Uterus (tissue), 2 donors: ENCODE results near the gene ITGA11.

Source experiments
- POLR2A ChIP-seq, 2 donors: fragments of 450-650 bp; IDR thresholded peaks; one replicate each; pipeline ENCODE4 v1.6.1; 2016; ENCODE audit warnings: antibody characterized with exemption in 2 of 2, mild to moderate bottlenecking in 1 of 2, moderate library complexity in 1 of 2
- TF ChIP-seq, protein P1 (sequence below), 4 experiments: fragments of 200-600 bp in 2 of 4; fragments of 450-650 bp in 2 of 4; sonication (generic) in 2 of 4; IDR thresholded peaks; one replicate each; pipeline ENCODE4 v1.5.1; 2016 to 2019; ENCODE audit warnings: antibody characterized with exemption in 4 of 4, mild to moderate bottlenecking in 2 of 4, moderate library complexity in 1 of 4

DNA sequence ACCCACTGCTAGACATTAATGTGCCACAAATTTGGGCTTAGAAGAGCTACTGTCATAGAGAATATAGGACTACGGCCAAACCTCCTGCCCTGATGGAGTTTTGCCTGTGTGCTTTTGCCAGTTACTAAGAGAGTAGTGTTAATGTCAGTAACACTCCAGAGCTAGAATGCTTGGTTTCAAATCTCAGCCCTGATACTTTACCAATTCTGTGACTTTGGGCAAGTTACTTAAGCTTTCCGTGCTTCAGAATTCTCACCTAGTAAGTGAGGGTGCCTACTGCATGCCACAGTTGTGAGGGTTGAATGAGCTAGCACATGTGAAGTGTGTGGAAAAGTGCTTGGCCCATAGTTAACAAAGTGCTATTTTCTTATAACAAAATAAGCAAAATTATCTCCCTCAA lies 10.9 kb upstream of the ITGA11 start:
- TF ChIP-seq POLR2A (IDR thresholded peaks at IDR 0.05), result no peak
- TF ChIP-seq, protein P1, sequence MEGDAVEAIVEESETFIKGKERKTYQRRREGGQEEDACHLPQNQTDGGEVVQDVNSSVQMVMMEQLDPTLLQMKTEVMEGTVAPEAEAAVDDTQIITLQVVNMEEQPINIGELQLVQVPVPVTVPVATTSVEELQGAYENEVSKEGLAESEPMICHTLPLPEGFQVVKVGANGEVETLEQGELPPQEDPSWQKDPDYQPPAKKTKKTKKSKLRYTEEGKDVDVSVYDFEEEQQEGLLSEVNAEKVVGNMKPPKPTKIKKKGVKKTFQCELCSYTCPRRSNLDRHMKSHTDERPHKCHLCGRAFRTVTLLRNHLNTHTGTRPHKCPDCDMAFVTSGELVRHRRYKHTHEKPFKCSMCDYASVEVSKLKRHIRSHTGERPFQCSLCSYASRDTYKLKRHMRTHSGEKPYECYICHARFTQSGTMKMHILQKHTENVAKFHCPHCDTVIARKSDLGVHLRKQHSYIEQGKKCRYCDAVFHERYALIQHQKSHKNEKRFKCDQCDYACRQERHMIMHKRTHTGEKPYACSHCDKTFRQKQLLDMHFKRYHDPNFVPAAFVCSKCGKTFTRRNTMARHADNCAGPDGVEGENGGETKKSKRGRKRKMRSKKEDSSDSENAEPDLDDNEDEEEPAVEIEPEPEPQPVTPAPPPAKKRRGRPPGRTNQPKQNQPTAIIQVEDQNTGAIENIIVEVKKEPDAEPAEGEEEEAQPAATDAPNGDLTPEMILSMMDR (IDR thresholded peaks at IDR 0.05), result no peak
